Anterior cingulate cortex (tissue), 58 donors: ENCODE measurements around the gene ATG3.

Source experiments
- DNase-seq, 58 donors: peaks; one replicate each; lab custom pipeline; 2025; lab: John Stamatoyannopoulos, UW

ATG3 gene

GRCh38 chr3:112561734-112562529, at the start of gene ATG3, which contains the start of gene SLC35A5:
Gene ATG3 (minus strand): TSS chr3:112561962. CDS start chr3:112561528, 434 bp downstream.
Gene SLC35A5 (plus strand): TSS chr3:112562045. CDS start chr3:112563404, 1,359 bp downstream.
- DNase-seq: peak; percentile 86 to 100 (median 98)

- no peak for DNase-seq
Measured at GRCh38 chr3:112610121-112610520, 48.4 kb upstream of the ATG3 start.

- no peak for DNase-seq
Measured at GRCh38 chr3:112607863-112608262, 46.1 kb upstream of the ATG3 start.

- DNase-seq: no peak
Measured at GRCh38 chr3:112606098-112606497, 44.3 kb upstream of the ATG3 start.

GRCh38 chr3:112605285-112605684, 43.5 kb upstream of the ATG3 start:
- peak in 27 of 58 donors; percentile 4 to 75 (median 24) for DNase-seq

GRCh38 chr3:112604536-112604935, 42.8 kb upstream of the ATG3 start:
- DNase-seq: no peak

- DNase-seq: no peak
Measured at GRCh38 chr3:112602217-112602838, 40.6 kb upstream of the ATG3 start.

GRCh38 chr3:112598731-112599130, 37.0 kb upstream of the ATG3 start:
- DNase-seq: no peak

- no peak for DNase-seq
Measured at GRCh38 chr3:112597945-112598344, 36.2 kb upstream of the ATG3 start.

- no peak for DNase-seq
Measured at GRCh38 chr3:112594856-112595255, 33.1 kb upstream of the ATG3 start.

- DNase-seq: no peak
Measured at GRCh38 chr3:112593258-112593657, 31.5 kb upstream of the ATG3 start.

- DNase-seq: no peak
Measured at GRCh38 chr3:112587336-112587735, 25.6 kb upstream of the ATG3 start.

GRCh38 chr3:112585782-112586181, 24.0 kb upstream of the ATG3 start:
- DNase-seq: no peak

- DNase-seq: no peak
Measured at GRCh38 chr3:112583105-112583504, 21.3 kb upstream of the ATG3 start.

GRCh38 chr3:112582244-112582874, 20.6 kb upstream of the ATG3 start:
- DNase-seq: peak in 8 of 58 donors; percentile 1 to 8 (median 2)

GRCh38 chr3:112579697-112580096, 17.9 kb upstream of the ATG3 start:
- no peak for DNase-seq

- no peak for DNase-seq
Measured at GRCh38 chr3:112579232-112579631, 17.5 kb upstream of the ATG3 start.

GRCh38 chr3:112572701-112573100, 10.9 kb upstream of the ATG3 start:
- no peak for DNase-seq

GRCh38 chr3:112569265-112569664, 7.5 kb upstream of the ATG3 start:
- DNase-seq: no peak

- DNase-seq: no peak
Measured at GRCh38 chr3:112568642-112569041, 6.9 kb upstream of the ATG3 start.

GRCh38 chr3:112564940-112565305, 3.2 kb upstream of the ATG3 start:
- DNase-seq: no peak
